Measurements from ENCODE around the gene GSG1L.

DNA sequence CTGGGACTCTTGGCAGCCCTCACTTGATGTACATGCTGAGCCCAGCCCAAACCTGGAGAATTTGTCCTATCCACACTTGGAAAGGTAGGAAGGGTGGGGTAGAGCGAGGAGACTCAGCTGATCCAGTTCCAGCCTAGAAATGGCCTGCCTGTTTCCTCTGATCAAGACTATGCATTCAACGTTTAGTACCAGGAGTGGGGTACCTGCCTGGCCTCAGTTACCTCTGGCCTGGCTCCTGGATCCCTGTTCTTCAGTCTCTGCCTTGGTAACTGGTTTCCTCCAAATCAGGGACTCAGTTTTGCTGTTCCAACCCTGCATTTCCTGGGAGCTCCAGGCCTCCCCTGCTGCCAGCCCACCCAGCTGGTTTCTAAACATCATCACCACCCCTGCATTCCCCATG is 233.5 kb downstream of the GSG1L start:
- TF ChIP-seq, protein P1, sequence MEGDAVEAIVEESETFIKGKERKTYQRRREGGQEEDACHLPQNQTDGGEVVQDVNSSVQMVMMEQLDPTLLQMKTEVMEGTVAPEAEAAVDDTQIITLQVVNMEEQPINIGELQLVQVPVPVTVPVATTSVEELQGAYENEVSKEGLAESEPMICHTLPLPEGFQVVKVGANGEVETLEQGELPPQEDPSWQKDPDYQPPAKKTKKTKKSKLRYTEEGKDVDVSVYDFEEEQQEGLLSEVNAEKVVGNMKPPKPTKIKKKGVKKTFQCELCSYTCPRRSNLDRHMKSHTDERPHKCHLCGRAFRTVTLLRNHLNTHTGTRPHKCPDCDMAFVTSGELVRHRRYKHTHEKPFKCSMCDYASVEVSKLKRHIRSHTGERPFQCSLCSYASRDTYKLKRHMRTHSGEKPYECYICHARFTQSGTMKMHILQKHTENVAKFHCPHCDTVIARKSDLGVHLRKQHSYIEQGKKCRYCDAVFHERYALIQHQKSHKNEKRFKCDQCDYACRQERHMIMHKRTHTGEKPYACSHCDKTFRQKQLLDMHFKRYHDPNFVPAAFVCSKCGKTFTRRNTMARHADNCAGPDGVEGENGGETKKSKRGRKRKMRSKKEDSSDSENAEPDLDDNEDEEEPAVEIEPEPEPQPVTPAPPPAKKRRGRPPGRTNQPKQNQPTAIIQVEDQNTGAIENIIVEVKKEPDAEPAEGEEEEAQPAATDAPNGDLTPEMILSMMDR (IDR thresholded peaks at IDR 0.05; ENCODE audit: insufficient read depth, low read length, poor library complexity, severe bottlenecking) = no peak
- TF ChIP-seq EZH2phosphoT487 (conservative IDR thresholded peaks at IDR 0.05; ENCODE audit: low read length) = no peak
